Neural cell (in vitro differentiated cells): ENCODE measurements around the gene ENO4.

Experiments
- EP300 ChIP-seq: fragments of 450-650 bp; conservative IDR thresholded peaks from 2 replicates; pipeline ENCODE4 v1.6.1; 2014; ENCODE audit warnings: antibody characterized with exemption, mild to moderate bottlenecking, moderate library complexity; ENCODE audit not compliant: poor library complexity, severe bottlenecking
- EZH2 ChIP-seq: fragments of 200-600, 300-800 bp; shearing (Covaris generic), sonication (generic); IDR thresholded peaks from 2 replicates; pipeline ENCODE4 v1.6.1; 2014; ENCODE audit warnings: antibody characterized with exemption, low read length, borderline replicate concordance, mild to moderate bottlenecking; ENCODE audit not compliant: insufficient read depth, poor library complexity, severe bottlenecking
- POLR2AphosphoS5 ChIP-seq: IDR thresholded peaks from 2 replicates; pipeline ENCODE4 v1.6.1; 2012
- RAD21 ChIP-seq: fragments of 450-650 bp; conservative IDR thresholded peaks from 2 replicates; pipeline ENCODE4 v1.6.1; 2014; ENCODE audit warnings: antibody characterized with exemption, mild to moderate bottlenecking, moderate library complexity
- SMC3 ChIP-seq: fragments of 450-650 bp; conservative IDR thresholded peaks from 2 replicates; pipeline ENCODE4 v1.6.1; 2014; ENCODE audit warnings: antibody characterized with exemption, mild to moderate bottlenecking, moderate library complexity; ENCODE audit not compliant: poor library complexity
- TAF1 ChIP-seq: IDR thresholded peaks from 2 replicates; pipeline ENCODE4 v1.6.1; 2012; ENCODE audit warnings: low read depth
- TF ChIP-seq, protein P1 (sequence below): fragments of 450-650 bp; IDR thresholded peaks from 2 replicates; pipeline ENCODE4 v1.5.1; 2014; ENCODE audit warnings: antibody characterized with exemption, mild to moderate bottlenecking, moderate library complexity; ENCODE audit not compliant: poor library complexity, severe bottlenecking
- TF ChIP-seq, protein P2 (sequence below): IDR thresholded peaks from 2 replicates; pipeline ENCODE4 v1.6.1; 2012; ENCODE audit warnings: borderline replicate concordance

DNA sequence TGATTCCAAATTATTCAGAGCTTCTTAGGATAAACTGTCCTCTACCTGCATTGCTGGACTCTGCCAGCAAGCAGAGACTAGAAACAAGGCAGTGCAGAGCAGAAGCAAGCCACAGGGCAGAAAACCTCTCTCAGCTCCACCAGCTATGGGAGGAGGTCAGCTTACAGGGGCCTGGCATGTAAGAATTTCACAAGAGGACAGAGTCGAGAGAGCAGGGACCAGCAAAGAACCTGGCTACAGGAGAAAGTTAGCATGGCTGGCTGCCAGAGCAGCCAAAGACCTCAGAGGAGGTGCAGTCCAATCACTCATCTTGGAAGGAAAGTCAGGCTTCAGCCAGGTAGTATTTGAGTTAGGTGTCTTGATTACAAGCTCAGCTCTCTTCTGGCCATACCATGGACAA lies 62.9 kb downstream of the ENO4 start:
- TF ChIP-seq, protein P1, sequence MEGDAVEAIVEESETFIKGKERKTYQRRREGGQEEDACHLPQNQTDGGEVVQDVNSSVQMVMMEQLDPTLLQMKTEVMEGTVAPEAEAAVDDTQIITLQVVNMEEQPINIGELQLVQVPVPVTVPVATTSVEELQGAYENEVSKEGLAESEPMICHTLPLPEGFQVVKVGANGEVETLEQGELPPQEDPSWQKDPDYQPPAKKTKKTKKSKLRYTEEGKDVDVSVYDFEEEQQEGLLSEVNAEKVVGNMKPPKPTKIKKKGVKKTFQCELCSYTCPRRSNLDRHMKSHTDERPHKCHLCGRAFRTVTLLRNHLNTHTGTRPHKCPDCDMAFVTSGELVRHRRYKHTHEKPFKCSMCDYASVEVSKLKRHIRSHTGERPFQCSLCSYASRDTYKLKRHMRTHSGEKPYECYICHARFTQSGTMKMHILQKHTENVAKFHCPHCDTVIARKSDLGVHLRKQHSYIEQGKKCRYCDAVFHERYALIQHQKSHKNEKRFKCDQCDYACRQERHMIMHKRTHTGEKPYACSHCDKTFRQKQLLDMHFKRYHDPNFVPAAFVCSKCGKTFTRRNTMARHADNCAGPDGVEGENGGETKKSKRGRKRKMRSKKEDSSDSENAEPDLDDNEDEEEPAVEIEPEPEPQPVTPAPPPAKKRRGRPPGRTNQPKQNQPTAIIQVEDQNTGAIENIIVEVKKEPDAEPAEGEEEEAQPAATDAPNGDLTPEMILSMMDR: no peak
- TF ChIP-seq EZH2: no peak
- no peak for TF ChIP-seq RAD21
- no peak for TF ChIP-seq SMC3
- no peak for TF ChIP-seq POLR2AphosphoS5
- TF ChIP-seq, protein P2, sequence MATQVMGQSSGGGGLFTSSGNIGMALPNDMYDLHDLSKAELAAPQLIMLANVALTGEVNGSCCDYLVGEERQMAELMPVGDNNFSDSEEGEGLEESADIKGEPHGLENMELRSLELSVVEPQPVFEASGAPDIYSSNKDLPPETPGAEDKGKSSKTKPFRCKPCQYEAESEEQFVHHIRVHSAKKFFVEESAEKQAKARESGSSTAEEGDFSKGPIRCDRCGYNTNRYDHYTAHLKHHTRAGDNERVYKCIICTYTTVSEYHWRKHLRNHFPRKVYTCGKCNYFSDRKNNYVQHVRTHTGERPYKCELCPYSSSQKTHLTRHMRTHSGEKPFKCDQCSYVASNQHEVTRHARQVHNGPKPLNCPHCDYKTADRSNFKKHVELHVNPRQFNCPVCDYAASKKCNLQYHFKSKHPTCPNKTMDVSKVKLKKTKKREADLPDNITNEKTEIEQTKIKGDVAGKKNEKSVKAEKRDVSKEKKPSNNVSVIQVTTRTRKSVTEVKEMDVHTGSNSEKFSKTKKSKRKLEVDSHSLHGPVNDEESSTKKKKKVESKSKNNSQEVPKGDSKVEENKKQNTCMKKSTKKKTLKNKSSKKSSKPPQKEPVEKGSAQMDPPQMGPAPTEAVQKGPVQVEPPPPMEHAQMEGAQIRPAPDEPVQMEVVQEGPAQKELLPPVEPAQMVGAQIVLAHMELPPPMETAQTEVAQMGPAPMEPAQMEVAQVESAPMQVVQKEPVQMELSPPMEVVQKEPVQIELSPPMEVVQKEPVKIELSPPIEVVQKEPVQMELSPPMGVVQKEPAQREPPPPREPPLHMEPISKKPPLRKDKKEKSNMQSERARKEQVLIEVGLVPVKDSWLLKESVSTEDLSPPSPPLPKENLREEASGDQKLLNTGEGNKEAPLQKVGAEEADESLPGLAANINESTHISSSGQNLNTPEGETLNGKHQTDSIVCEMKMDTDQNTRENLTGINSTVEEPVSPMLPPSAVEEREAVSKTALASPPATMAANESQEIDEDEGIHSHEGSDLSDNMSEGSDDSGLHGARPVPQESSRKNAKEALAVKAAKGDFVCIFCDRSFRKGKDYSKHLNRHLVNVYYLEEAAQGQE: no peak
- TF ChIP-seq EP300: no peak
- TF ChIP-seq TAF1: no peak
